Activated T-cell treated with anti-CD3 and anti-CD28 coated beads, Interleukin-2, amount 50 U/mL, for 48 hours (primary cell): ENCODE results near the gene TACR1.
"Not testable (repeated sequence)": the region's sequence is repeated elsewhere in the genome, so short reads cannot be mapped to it uniquely, and the experiment has no call there.

Source experiments
- DNase-seq, 2 experiments: peaks; one replicate each; pipeline ENCODE4 v3.0.0-alpha.2; 2020

TACR1 gene

DNA sequence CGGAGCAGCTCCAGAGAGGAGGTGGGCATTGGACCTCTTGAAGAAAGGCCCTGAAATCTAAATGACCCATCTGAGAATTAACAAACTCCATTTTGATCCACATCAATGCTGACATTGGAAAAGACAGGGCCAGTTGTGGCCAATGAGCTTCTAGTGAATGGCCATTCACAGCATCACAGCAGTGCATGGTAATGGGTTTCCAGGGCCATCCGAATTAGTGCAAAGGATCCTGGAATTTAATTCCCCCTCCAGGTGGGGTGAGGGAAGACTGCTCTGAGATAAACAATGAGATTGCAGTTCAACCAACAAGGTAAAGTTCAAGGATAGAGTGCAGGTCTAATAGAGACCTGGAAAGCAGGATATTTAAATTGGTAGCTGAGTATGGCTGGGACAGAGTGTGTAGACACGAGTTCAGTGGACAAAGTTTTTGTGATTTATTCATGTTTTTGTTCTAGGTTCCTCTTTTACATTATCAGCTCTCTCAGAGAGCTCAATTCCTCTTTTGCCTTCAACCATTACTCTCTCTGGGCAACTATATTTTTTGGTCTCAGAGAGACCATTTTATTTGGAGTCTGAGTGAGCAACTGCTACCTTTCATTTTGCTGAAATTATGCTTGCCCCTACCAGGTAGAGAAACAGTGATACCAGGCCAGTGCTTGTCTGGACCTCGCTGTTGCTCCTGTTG lies 5.0 kb downstream of the TACR1 start:
- DNase-seq = no peak

DNA sequence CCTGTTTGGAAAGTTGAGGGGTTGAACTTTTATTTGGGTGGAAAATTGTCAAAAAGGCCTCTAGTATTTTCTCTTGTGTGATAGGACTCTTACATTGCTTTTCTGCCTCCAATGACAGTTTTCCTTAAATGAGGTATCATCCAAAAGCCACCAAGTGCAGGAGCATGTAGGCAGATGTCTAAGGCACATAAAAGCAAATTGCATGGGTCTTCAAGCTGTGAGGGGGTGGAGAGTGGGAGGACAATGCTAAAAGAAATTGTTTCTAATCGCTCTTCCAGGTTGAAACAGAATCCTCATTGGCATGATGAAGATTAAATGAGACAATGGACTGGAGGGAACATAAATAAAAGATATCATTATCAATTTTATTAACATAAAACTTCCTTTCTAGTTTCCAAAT lies 6.8 kb downstream of the TACR1 start:
- no peak for DNase-seq

DNA sequence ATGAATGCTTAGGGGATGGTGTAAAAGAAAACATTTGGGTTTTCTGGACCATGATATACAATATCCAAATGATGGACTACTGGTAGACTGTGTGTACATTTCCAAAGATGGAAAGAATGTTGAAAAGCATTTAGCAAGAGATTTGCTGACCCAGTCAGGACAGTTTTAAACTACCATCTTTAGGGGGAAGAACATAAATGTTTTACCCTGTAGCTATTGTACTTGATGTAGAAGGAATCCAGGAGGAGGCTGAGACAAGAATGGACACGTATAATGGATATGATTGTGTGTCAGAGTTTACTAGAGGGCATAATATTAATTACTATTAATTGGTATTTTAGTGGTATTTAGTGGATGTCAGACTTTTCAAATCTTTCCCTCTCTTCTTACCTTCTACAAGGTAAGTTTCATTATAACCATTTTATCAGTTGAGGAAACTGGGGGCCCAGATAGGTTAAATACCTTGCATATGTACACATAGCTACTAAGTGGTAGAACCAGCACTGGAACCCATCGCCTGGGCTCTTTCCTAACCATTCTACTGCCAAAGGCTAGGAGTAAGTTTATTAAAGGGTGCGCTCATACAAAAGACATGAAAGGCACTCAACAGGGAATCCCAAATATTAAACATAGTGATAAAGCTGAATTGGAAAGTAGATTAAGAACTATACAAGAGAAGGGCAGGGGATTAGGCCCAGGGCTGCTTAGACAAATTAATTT lies 8.9 kb downstream of the TACR1 start:
- DNase-seq = no peak

- DNase-seq = no peak
Observed at GRCh38 chr2:75186821-75187220, 12.5 kb downstream of the TACR1 start.

- DNase-seq = no peak
Observed at GRCh38 chr2:75182606-75183005, 16.7 kb downstream of the TACR1 start.

- no peak for DNase-seq
Observed at GRCh38 chr2:75180476-75180875, 18.8 kb downstream of the TACR1 start.

GRCh38 chr2:75177427-75177826 lies 21.9 kb downstream of the TACR1 start:
- no peak for DNase-seq

DNA sequence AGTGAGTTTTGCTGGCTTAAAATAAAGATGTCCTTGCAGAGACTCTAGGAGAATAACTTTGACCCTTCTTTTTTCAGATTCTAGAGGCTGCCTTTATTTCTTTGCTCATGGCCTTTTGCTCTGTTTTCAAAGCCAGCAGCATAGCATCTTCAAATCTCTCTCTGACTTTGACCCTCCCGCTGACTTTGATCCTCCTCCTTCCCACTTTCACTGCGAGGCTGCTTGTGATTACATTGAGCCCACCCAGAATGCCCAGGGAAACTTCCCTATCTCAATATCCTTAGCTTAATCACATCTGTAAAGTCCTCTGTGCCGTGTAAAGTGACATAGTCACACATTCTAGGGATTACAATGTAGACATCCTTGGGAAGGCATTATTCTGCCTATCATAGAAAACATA lies 23.9 kb downstream of the TACR1 start:
- no peak for DNase-seq

- DNase-seq = no peak
Observed at GRCh38 chr2:75174981-75175380, 24.3 kb downstream of the TACR1 start.

DNA sequence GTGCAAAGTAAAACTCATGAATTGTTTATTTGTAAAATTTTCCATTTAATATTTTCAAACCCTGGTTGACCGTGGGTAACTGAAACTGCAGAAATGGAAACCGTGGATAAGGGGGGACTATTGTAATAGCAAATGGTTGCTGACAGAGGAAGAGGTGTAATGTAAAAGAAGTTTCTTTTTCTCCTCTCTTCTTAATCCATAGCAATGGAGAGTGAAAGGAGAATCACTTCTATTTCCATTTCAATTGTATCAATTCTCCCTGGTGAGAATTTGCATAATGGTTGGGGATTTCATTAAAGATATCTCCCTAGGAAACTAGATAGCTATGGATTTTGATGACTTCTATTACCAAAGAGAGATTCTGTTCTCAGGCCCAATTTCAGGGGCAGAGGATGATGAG lies 24.8 kb downstream of the TACR1 start:
- no peak for DNase-seq

DNA sequence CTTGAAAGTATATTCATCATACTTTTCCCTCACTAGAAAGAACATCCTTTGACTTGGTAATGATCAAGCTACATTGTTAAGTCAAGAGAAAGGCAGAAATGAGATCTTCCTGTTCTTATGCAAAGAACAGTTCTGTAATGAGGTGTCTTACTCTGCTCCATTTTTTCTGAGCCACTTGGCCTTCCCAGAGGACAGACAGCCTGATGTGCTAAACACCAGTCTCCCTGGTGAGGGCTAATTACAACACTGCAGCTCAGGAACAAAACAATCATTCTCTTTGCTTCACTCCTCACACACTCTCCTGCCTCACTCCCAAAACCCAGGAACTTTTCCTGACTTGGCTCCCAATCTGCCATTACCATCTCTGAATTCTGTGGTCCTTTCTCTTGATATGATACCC lies 25.6 kb downstream of the TACR1 start:
- no peak for DNase-seq

GRCh38 chr2:75171423-75171822 lies 27.9 kb downstream of the TACR1 start:
- not testable (repeated sequence) for DNase-seq

GRCh38 chr2:75170889-75171288 lies 28.4 kb downstream of the TACR1 start:
- no peak for DNase-seq

- DNase-seq = no peak
Observed at GRCh38 chr2:75168186-75168585, 31.1 kb downstream of the TACR1 start.

- DNase-seq = no peak
Observed at GRCh38 chr2:75166491-75166890, 32.8 kb downstream of the TACR1 start.

DNA sequence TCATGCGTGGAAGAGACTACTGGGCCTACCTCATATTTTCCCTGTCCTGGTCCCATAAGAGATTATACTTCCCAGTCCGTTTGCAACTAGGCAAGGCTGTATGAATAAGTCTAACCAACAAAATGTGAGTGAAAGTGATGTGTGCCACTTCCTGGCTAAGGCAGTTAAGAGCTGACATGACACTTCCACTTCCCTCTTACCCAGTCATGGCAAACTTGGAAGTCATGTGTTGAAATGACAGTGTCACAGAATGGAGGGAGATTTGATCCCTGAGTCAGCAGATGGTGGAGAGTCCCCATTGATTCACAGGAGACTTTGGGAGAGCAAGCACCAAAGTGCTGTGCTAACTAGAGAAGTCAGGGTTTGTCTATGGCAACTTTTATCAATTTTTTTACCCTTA lies 36.4 kb downstream of the TACR1 start:
- DNase-seq = no peak

- DNase-seq = no peak
Observed at GRCh38 chr2:75162259-75162658, 37.1 kb downstream of the TACR1 start.

- DNase-seq = no peak
Observed at GRCh38 chr2:75157435-75157834, 41.9 kb downstream of the TACR1 start.

DNA sequence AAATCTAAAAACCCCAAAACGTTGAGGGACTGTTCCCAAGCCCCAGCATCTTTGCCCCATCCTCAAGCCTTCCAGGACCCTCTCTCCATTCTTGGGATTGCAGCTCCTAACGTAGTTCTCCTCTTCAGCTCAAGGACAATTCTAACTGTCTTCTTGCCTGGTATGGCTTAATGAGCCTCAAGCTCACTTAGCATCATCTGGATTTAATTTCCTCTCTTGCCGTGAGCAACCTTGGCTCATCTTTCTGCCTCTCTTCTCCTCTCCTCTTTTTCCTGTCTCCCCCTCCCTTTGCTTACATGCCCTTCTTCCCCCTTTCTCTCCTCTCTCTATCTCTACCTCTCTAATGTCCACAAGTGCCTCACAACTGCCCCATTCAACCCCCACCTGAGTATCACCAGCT lies 44.2 kb downstream of the TACR1 start:
- no peak for DNase-seq

DNA sequence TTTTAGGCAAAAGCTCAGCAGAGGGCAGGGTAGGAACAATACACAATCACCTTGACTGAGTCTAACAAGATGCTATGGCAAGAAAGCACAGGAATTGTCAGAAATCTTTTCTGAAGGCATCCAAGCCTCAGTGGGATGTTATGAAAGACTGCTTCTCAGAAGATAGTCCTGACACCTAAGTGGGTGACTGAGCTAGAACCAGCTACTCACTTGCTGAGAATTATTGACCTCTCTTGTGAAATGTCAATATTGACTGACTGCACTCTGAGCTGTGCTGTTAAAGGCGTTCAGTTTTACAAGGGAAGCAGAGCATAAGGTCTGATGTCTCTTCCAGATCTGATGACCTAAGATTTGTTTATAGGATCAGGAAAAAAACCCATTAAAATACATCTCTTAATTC lies 46.1 kb downstream of the TACR1 start:
- no peak for DNase-seq

GRCh38 chr2:75152243-75152642 lies 47.1 kb downstream of the TACR1 start:
- DNase-seq = not testable (repeated sequence)

GRCh38 chr2:75147884-75148283 lies 51.4 kb downstream of the TACR1 start:
- not testable (repeated sequence) for DNase-seq

GRCh38 chr2:75146606-75147332 lies 52.6 kb downstream of the TACR1 start:
- DNase-seq = no peak

- DNase-seq = not testable (repeated sequence)
Observed at GRCh38 chr2:75146221-75146605, 53.1 kb downstream of the TACR1 start.
